Transverse colon (tissue), 4 donors: Measurements from ENCODE around the gene EGFR. TPM values are rescaled to one million over a fixed set of nuclear protein-coding genes. Genes with fewer than 3 reads are reported as not detected.

Experiments
- DNase-seq: peaks from one replicate; pipeline ENCODE4 v3.0.0-alpha.2; 2019
- H3K27ac ChIP-seq, 4 donors: fragments of 200-600 bp; sonication (generic); 2 replicates each; pipeline ENCODE4 v1.5.1; 2016 to 2018; ENCODE audit warnings: inconsistent platforms in 4 of 4
- H3K27me3 ChIP-seq: fragments of 200-600 bp; sonication (generic); 2 replicates; pipeline ENCODE4 v1.5.1; 2017; ENCODE audit warnings: inconsistent platforms
- H3K36me3 ChIP-seq, 4 donors: fragments of 200-600 bp; sonication (generic); 2 replicates each; pipeline ENCODE4 v1.5.1; 2017 to 2019; ENCODE audit warnings: inconsistent platforms in 4 of 4
- H3K4me1 ChIP-seq, 4 donors: fragments of 200-600 bp; sonication (generic); 2 replicates each; pipeline ENCODE4 v1.5.1; 2017 to 2020; ENCODE audit warnings: inconsistent platforms in 4 of 4
- H3K4me3 ChIP-seq, 4 donors: fragments of 200-600 bp; sonication (generic); 1 replicate in 1 of 4; 2 replicates in 3 of 4; pipeline versions ENCODE4 v1.5.1 to v1.6.1; 2017 to 2019; ENCODE audit warnings: inconsistent platforms in 4 of 4
- H3K9me3 ChIP-seq, 2 donors: fragments of 200-600 bp; sonication (generic); 2 replicates each; pipeline ENCODE4 v1.5.1; 2017 to 2019; ENCODE audit warnings: inconsistent platforms in 2 of 2
- EP300 ChIP-seq: sonication (generic); formaldehyde crosslinking; IDR thresholded peaks from one replicate; pipeline ENCODE4 v1.6.1; 2017; ENCODE audit warnings: antibody characterized with exemption, low read depth
- POLR2A ChIP-seq: fragments of 450-650 bp; IDR thresholded peaks from one replicate; pipeline ENCODE4 v1.6.1; 2016; ENCODE audit warnings: antibody characterized with exemption, mild to moderate bottlenecking, moderate library complexity
- POLR2AphosphoS5 ChIP-seq, 3 donors: sonication (generic); formaldehyde crosslinking; IDR thresholded peaks; one replicate each; pipeline ENCODE4 v1.6.1; 2016; ENCODE audit warnings: antibody characterized with exemption in 3 of 3
- WGBS, 2 donors: methylation state at CpG; one replicate each; pipeline ENCODE4 v1.1.5; 2018; ENCODE audit warnings: low coverage in 1 of 2; 5-methylcytosine and 5-hydroxymethylcytosine counted together
- in situ Hi-C, 4 donors: fragments of 200-750 bp; cut with MboI; loops; one replicate each; pipeline versions ENCODE4 v1.15.0 to v1.15.1; 2017; ENCODE audit warnings: low sequenced_read_pairs in 3 of 4, low pct_ligation_motif_present in 1 of 4, low pct_unique_long_range_greater_than_20kb in 1 of 4
- intact Hi-C: fragments of 100-400 bp; cut with DNase I; formaldehyde crosslinking; loops from one replicate; pipeline ENCODE4 v1.15.1; 2023; ENCODE audit warnings: low total_unique reads
- total RNA-seq, 4 donors: library from RNA; depleted of rRNA; stranded (reverse); fragments of >200 nt; gene quantifications; one replicate each; pipeline ENCODE4 v1.1.0, GENCODE V29; 2016
- TF ChIP-seq, protein P1 (sequence below), 5 experiments: fragments of 200-600 bp in 3 of 5; fragments of 450-650 bp in 2 of 5; sonication (generic) in 3 of 5; IDR thresholded peaks; 1 replicate in 2 of 5; 2 replicates in 3 of 5; pipeline ENCODE4 v1.5.1; 2016 to 2017; ENCODE audit warnings: antibody characterized with exemption in 5 of 5, inconsistent platforms in 3 of 5, mild to moderate bottlenecking in 2 of 5, moderate library complexity in 1 of 5

EGFR gene
- total RNA-seq, 4 donors from 2014 or later = 40.0 to 85.7 (median 72.9) TPM

DNA sequence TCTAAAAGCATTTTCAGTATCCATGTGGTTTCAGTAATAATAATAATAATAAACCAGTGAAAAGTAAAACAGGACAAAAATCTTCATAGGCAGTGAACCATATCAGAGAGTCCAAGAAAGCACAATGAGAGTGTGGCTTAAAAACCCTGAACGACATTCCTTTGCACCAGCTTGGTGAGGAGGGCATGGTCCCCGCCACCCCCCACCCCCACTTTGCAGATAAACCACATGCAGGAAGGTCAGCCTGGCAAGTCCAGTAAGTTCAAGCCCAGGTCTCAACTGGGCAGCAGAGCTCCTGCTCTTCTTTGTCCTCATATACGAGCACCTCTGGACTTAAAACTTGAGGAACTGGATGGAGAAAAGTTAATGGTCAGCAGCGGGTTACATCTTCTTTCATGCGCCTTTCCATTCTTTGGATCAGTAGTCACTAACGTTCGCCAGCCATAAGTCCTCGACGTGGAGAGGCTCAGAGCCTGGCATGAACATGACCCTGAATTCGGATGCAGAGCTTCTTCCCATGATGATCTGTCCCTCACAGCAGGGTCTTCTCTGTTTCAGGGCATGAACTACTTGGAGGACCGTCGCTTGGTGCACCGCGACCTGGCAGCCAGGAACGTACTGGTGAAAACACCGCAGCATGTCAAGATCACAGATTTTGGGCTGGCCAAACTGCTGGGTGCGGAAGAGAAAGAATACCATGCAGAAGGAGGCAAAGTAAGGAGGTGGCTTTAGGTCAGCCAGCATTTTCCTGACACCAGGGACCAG, 172.5 kb downstream of the EGFR start:
- no peak for TF ChIP-seq EP300
- TF ChIP-seq POLR2A = no peak
- TF ChIP-seq, protein P1, sequence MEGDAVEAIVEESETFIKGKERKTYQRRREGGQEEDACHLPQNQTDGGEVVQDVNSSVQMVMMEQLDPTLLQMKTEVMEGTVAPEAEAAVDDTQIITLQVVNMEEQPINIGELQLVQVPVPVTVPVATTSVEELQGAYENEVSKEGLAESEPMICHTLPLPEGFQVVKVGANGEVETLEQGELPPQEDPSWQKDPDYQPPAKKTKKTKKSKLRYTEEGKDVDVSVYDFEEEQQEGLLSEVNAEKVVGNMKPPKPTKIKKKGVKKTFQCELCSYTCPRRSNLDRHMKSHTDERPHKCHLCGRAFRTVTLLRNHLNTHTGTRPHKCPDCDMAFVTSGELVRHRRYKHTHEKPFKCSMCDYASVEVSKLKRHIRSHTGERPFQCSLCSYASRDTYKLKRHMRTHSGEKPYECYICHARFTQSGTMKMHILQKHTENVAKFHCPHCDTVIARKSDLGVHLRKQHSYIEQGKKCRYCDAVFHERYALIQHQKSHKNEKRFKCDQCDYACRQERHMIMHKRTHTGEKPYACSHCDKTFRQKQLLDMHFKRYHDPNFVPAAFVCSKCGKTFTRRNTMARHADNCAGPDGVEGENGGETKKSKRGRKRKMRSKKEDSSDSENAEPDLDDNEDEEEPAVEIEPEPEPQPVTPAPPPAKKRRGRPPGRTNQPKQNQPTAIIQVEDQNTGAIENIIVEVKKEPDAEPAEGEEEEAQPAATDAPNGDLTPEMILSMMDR (IDR thresholded peaks at IDR 0.05) = no peak
- TF ChIP-seq POLR2AphosphoS5 (IDR thresholded peaks at IDR 0.05) = no peak
- DNase-seq = no peak
- H3K4me3 ChIP-seq = no peak overlapping the region
- in situ Hi-C loops (no loop called here), intact Hi-C loops (no loop called here)
- H3K27ac ChIP-seq = no peak overlapping the region
- no peaks in the 10 kb centered on the region for H3K27me3 ChIP-seq
- WGBS, 2 donors = 84 to 88% methylated on average over 4 to 17 of the region's 17 CpGs
- H3K4me1 ChIP-seq = peaks cover 5 to 17% (median 12%) of the 10 kb centered on the region in 4 donors
- H3K36me3 ChIP-seq = peaks cover 0 to 6% (median 0%) of the 10 kb centered on the region in 4 donors
- H3K9me3 ChIP-seq = no peaks in the 10 kb centered on the region

DNA sequence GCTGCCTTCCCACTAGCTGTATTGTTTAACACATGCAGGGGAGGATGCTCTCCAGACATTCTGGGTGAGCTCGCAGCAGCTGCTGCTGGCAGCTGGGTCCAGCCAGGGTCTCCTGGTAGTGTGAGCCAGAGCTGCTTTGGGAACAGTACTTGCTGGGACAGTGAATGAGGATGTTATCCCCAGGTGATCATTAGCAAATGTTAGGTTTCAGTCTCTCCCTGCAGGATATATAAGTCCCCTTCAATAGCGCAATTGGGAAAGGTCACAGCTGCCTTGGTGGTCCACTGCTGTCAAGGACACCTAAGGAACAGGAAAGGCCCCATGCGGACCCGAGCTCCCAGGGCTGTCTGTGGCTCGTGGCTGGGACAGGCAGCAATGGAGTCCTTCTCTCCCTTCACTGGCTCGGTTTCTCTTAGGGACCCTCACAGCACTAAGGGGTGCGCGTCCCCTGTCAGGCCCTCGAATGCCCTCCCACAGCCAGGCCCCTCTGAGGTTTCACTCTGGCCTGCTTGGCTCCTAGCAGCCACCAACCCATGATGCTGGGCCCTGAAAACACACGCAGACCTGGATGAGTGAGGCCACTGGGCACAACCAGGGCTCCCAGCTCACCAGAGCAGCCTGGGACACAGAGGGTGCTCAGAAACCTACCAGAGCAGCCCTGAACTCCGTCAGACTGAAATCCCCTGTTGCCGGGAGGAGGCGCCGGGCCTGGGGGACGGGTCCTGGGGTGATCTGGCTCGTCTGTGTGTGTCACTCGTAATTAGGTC, 173.3 kb downstream of the EGFR start:
- in situ Hi-C loops = no loop called here
- intact Hi-C loops = no loop called here
- H3K4me1 ChIP-seq = peaks cover 5 to 17% (median 12%) of the 10 kb centered on the region in 4 donors

DNA sequence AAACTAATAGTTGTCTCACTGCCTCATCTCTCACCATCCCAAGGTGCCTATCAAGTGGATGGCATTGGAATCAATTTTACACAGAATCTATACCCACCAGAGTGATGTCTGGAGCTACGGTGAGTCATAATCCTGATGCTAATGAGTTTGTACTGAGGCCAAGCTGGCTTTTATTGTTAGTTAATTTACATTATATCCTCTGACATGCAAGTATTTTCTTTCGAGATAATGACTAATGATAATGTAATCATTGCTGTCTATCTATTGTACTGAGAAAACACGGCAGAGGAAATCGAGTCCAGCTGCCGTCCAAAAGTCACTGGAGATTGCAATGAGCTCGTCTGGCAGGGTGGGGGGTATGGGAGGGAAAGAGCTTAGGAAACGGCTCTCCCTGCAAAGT, 173.9 kb downstream of the EGFR start:
- peaks cover 3 to 11% (median 9%) of the 10 kb centered on the region in 4 donors for H3K4me1 ChIP-seq
- DNase-seq = no peak
- TF ChIP-seq, protein P1 (IDR thresholded peaks at IDR 0.05) = no peak
- TF ChIP-seq POLR2AphosphoS5 (IDR thresholded peaks at IDR 0.05) (no peak), POLR2A (no peak), EP300 (no peak)
- no peaks in the 10 kb centered on the region for H3K27me3 ChIP-seq
- peak overlapping the region in 1 of 4 donors; percentile 6 for H3K27ac ChIP-seq
- H3K4me3 ChIP-seq = no peak overlapping the region
- in situ Hi-C loops (no loop called here), intact Hi-C loops (no loop called here)
- H3K9me3 ChIP-seq = no peaks in the 10 kb centered on the region
- WGBS, 2 donors = 39 to 54% methylated on average over 5 to 7 of the region's 7 CpGs
- peaks cover 0 to 6% (median 0%) of the 10 kb centered on the region in 4 donors for H3K36me3 ChIP-seq

More for the DNA sequence above, 173.3 kb downstream of the EGFR start:
- no peaks in the 10 kb centered on the region for H3K9me3 ChIP-seq
- H3K27ac ChIP-seq = peak overlapping the region in 2 of 4 donors; percentile 4 to 6
- DNase-seq = no peak
- TF ChIP-seq EP300 (no peak), POLR2AphosphoS5 (IDR thresholded peaks at IDR 0.05) (no peak), POLR2A (no peak)
- TF ChIP-seq, protein P1 (IDR thresholded peaks at IDR 0.05) = no peak
- H3K27me3 ChIP-seq = no peaks in the 10 kb centered on the region
- peaks cover 0 to 6% (median 0%) of the 10 kb centered on the region in 4 donors for H3K36me3 ChIP-seq
- 82% methylated on average over 17 of the region's 17 CpGs; no CpG with 5 or more reads in 1 of the 2 donors for WGBS, 2 donors
- H3K4me3 ChIP-seq = no peak overlapping the region

DNA sequence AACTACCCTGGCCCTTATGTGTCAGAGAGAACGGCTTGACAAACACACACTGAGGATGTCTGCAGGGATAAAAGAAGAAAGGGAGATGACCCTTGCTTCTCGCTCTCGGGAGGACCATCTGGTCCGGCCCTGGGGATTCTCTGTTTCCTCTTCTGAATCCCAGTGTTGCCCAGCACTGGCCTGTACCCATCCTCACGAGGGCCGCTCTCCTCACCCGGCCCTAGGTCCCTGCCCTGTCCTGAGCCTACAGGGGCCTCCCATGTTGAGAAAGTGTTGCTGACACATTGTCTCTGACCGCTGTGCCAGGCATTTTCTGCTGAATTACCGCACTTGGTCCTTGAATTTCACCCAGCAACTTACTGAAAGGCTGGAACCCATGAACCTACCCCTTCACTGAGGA, 174.4 kb downstream of the EGFR start:
- no peak for TF ChIP-seq EP300
- no peak for TF ChIP-seq POLR2AphosphoS5 (IDR thresholded peaks at IDR 0.05)
- TF ChIP-seq POLR2A = no peak
- TF ChIP-seq, protein P1 (IDR thresholded peaks at IDR 0.05) = no peak
- Histone ChIP-seq H3K36me3 (peaks cover 0 to 6% (median 0%) of the 10 kb centered on the region in 4 donors), H3K9me3 (no peaks in the 10 kb centered on the region), H3K4me1 (peaks cover 0 to 6% (median 4%) of the 10 kb centered on the region in 4 donors), H3K4me3 (no peak overlapping the region), H3K27me3 (no peaks in the 10 kb centered on the region), H3K27ac (no peak overlapping the region)
- DNase-seq = no peak
- WGBS, 2 donors = 60 to 82% methylated on average over 1 to 9 of the region's 9 CpGs
- intact Hi-C loops = no loop called here
- in situ Hi-C loops = no loop called here
